Activated CD4-positive, alpha-beta T cell treated with anti-CD3 and anti-CD28 coated beads for 36 hours (primary cell): ENCODE measurements around the gene ADCY7. TPM values are rescaled to one million over a fixed set of nuclear protein-coding genes. Genes with fewer than 3 reads are reported as not detected.

Experiments
- ATAC-seq: fragments of 200-7000 bp; cut with Tn5 transposase; one replicate; pipeline ENCODE4 v1.10.0; 2021; ENCODE audit warnings: mild to moderate bottlenecking, moderate library complexity
- CTCF ChIA-PET: fragments of 350-600 bp; sonication (Branson Sonifier 250); formaldehyde crosslinking; loops from one replicate; lab custom pipeline; 2021; ENCODE audit warnings: antibody characterized with exemption; lab: Charles Lee
- POLR2A ChIA-PET: fragments of 350-600 bp; sonication (Branson Sonifier 250); formaldehyde crosslinking; loops from one replicate; lab custom pipeline; 2021; ENCODE audit warnings: antibody characterized with exemption, inconsistent platforms; lab: Charles Lee
- DNase-seq: peaks from one replicate; pipeline ENCODE4 v3.0.0-alpha.2; 2020
- H3K27ac Mint-ChIP-seq: one replicate; pipeline ENCODE4 v1.8.0; 2021; ENCODE audit warnings: mixed read lengths
- H3K27me3 Mint-ChIP-seq: one replicate; pipeline ENCODE4 v1.8.0; 2021; ENCODE audit warnings: mixed read lengths
- H3K36me3 Mint-ChIP-seq: one replicate; pipeline ENCODE4 v1.8.0; 2021; ENCODE audit warnings: low read depth, mixed read lengths
- H3K4me1 Mint-ChIP-seq: one replicate; pipeline ENCODE4 v1.8.0; 2021; ENCODE audit warnings: mixed read lengths
- H3K4me3 Mint-ChIP-seq: one replicate; pipeline ENCODE4 v1.8.0; 2021; ENCODE audit warnings: mild to moderate bottlenecking, moderate library complexity, mixed read lengths
- H3K9me3 Mint-ChIP-seq: one replicate; pipeline ENCODE4 v1.8.0; 2021; ENCODE audit warnings: low read depth, mixed read lengths
- intact Hi-C, 2 experiments: fragments of 100-400 bp; cut with DNase I in 1 of 2; cut with micrococcal nuclease in 1 of 2; formaldehyde crosslinking; loops; one replicate each; pipeline versions ENCODE4 v1.14.2 to v1.15.1; 2022 to 2024; cut with DNase I, micrococcal nuclease
- total RNA-seq, 2 experiments: library from RNA; stranded (reverse); gene quantifications; one replicate each; pipeline ENCODE4 v1.2.3, GENCODE V29; 2021

The ADCY7 gene
- total RNA-seq, 2 experiments from 2014 or later, result 51.8 to 85.3 TPM

DNA sequence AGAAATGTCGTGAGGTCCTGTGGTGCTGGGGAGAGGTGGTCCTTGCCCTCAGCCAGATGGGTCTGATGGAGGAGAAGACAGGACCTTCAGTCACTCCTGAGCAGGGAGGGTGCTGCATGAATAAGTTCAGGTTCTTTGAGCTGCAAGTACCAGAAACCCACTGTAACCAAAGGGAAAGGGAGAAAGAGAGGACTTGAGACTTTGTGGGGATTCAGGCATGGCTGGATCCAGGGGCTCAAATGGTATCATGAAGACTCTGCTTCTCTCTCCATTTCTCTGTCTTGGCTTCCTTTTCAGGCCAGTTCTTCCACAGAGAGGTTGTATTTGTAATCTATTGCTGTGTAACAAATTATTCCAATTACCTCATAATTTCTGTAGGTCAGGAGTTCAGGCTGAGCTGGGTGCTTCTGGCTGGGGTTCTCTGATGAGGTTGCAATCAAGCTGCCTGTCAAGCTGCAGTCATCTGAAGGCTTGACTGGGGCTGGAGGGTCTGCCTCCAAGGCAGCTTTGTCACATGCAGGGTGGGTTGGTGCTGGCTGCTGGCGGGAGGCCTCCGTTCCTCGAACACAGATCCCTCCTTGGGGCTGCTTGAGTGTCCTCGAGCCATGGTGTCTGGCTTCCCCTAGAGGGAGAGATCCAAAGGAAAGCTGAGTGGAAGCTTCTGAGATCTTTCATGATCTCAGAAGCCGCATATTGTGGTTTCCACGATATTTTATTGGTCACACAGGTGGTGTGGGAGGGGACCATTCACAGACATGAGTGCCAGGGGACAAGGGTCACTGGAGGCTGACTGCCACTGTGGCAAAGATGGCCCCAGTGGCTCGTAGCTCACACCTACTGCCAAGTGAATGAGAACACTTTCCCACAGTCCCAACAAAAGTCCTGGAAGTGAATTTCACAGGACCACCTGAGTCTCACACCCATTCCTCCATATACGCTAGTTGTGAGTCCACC is 5.9 kb upstream of the ADCY7 start:
- intact Hi-C loops, result no loop called here
- H3K36me3 Mint-ChIP-seq, result peaks cover 3% of the 10 kb centered on the region
- DNase-seq (no peak), ATAC-seq (no peak)
- ChIA-PET CTCF (interaction anchor here (0.8 to 1.2 kb wide), 5 partner anchors 12 to 236 kb away, joined by 3 to 6 read pairs (median 5); partner anchors contain the start of gene CNEP1R1), POLR2A (no interaction called here)
- H3K4me3 Mint-ChIP-seq, result no peak overlapping the region
- no peak overlapping the region for H3K27ac Mint-ChIP-seq
- peaks cover 2% of the 10 kb centered on the region for H3K27me3 Mint-ChIP-seq
- H3K4me1 Mint-ChIP-seq, result peaks cover 27% of the 10 kb centered on the region
- H3K9me3 Mint-ChIP-seq, result peaks cover 2% of the 10 kb centered on the region

GRCh38 chr16:50261160-50261706 is 5.1 kb upstream of the ADCY7 start:
- DNase-seq (no peak), ATAC-seq (no peak)
- H3K27me3 Mint-ChIP-seq, result peaks cover 2% of the 10 kb centered on the region
- H3K36me3 Mint-ChIP-seq, result peaks cover 3% of the 10 kb centered on the region
- H3K4me1 Mint-ChIP-seq, result peaks cover 35% of the 10 kb centered on the region
- intact Hi-C loops, result no loop called here
- POLR2A ChIA-PET, result no interaction called here
- CTCF ChIA-PET, result interaction anchor here (0.9 to 1.2 kb wide), 3 partner anchors 12 to 93 kb away, joined by 3 to 5 read pairs (median 5); no protein-coding TSS in a partner anchor
- H3K4me3 Mint-ChIP-seq, result no peak overlapping the region
- H3K27ac Mint-ChIP-seq, result no peak overlapping the region
- peaks cover 2% of the 10 kb centered on the region for H3K9me3 Mint-ChIP-seq

DNA sequence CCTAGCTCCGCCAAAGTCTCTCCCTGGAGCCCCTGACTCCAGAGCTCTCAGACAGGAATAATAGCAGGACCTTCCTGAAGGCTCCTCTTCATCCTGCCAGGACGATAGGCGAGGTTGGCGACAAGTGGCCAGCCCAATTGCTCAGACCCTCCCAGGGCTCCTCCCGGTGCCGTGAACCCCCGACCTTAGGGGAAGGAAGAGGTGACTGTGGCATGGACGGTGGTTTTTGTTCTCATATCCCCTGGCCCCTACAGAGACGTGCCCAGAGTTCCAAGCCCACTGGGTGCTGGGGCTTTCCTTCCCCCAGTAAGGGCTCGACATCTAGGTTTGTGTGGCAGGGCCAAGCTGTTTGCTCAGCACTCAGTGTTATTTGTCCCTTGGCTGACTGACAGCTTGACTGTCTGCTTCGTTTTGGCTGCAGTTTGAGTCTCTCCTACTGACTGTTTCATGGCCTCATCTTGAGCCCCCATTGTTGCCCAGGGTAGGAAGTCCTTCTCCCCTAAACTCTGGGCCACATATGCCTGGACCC is 4.6 kb upstream of the ADCY7 start:
- DNase-seq, result no peak
- ChIA-PET POLR2A (no interaction called here), CTCF (interaction anchor here (0.9 kb wide), 1 partner anchor 50 kb away, joined by 3 read pairs; no protein-coding TSS in a partner anchor)
- H3K9me3 Mint-ChIP-seq, result peaks cover 2% of the 10 kb centered on the region
- no peak overlapping the region for H3K27ac Mint-ChIP-seq
- ATAC-seq, result no peak
- H3K4me1 Mint-ChIP-seq, result peaks cover 35% of the 10 kb centered on the region
- H3K27me3 Mint-ChIP-seq, result peaks cover 2% of the 10 kb centered on the region
- no peak overlapping the region for H3K4me3 Mint-ChIP-seq
- intact Hi-C loops, result no loop called here
- peaks cover 5% of the 10 kb centered on the region for H3K36me3 Mint-ChIP-seq

- ChIA-PET POLR2A (interaction anchor here (1.0 kb wide), 1 partner anchor 10 kb away, joined by 3 read pairs; no protein-coding TSS in a partner anchor), CTCF (interaction anchor here (0.6 to 1.0 kb wide), 2 partner anchors 15 to 48 kb away, joined by 3 read pairs; no protein-coding TSS in a partner anchor)
- peaks cover 2% of the 10 kb centered on the region for H3K9me3 Mint-ChIP-seq
- intact Hi-C loops, result no loop called here
- peaks cover 41% of the 10 kb centered on the region for H3K4me1 Mint-ChIP-seq
- no peak overlapping the region for H3K4me3 Mint-ChIP-seq
- H3K27ac Mint-ChIP-seq, result peak overlapping the region; percentile 59
- H3K36me3 Mint-ChIP-seq, result peaks cover 10% of the 10 kb centered on the region
- no peak for ATAC-seq
- DNase-seq, result no peak
- peaks cover 2% of the 10 kb centered on the region for H3K27me3 Mint-ChIP-seq
Observed at GRCh38 chr16:50263060-50263909, 3.1 kb upstream of the ADCY7 start.

- ChIA-PET CTCF (interaction anchor here (0.7 to 2.9 kb wide), 2 partner anchors 10 to 39 kb away, joined by 3 to 13 read pairs; no protein-coding TSS in a partner anchor), POLR2A (interaction anchor here (1.0 to 1.7 kb wide), 2 partner anchors 10 to 63 kb away, joined by 3 to 11 read pairs; no protein-coding TSS in a partner anchor)
- H3K27ac Mint-ChIP-seq, result peak overlapping the region; percentile 77
- H3K4me1 Mint-ChIP-seq, result peaks cover 50% of the 10 kb centered on the region
- H3K4me3 Mint-ChIP-seq, result no peak overlapping the region
- intact Hi-C loops, result loop anchor here (1.0 to 2.0 kb wide), 6 partner anchors 13 to 197 kb away; partner anchors contain the start of gene TENT4B (in 1 of the 2)
- ATAC-seq, result peak; percentile 44
- H3K9me3 Mint-ChIP-seq, result peaks cover 2% of the 10 kb centered on the region
- DNase-seq, result peak; percentile 63
- peaks cover 15% of the 10 kb centered on the region for H3K36me3 Mint-ChIP-seq
- H3K27me3 Mint-ChIP-seq, result peaks cover 2% of the 10 kb centered on the region
Observed at GRCh38 chr16:50263940-50264929, 2.1 kb upstream of the ADCY7 start.

DNA sequence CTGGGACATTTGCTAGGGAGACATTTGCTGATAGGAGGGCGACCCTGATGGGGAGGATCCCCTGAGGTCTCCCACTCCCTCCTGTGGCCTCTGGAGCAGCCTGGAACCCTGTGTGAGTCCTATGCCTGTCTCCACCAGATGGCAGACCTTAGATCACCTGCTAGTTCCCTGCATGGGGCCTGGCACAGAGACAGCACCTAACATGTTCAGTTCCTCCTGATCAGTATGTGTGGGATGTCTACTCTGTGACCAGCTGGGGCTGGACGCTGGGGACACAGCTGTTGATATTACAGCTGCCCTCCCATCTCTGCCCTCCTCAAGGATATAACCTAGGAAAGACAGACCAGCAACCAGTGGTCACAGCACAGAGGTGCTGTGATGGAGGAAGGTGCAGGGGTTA is 1.1 kb upstream of the ADCY7 start:
- DNase-seq (peak; percentile 57), ATAC-seq (peak; percentile 27)
- peak overlapping the region; percentile 37 for H3K4me3 Mint-ChIP-seq
- peaks cover 57% of the 10 kb centered on the region for H3K4me1 Mint-ChIP-seq
- POLR2A ChIA-PET, result interaction anchor here (1.7 kb wide), 1 partner anchor 9 kb away, joined by 11 read pairs; no protein-coding TSS in a partner anchor
- peak overlapping the region; percentile 98 for H3K27ac Mint-ChIP-seq
- intact Hi-C loops, result loop anchor here (2.0 to 5.0 kb wide), 5 partner anchors 74 to 207 kb away; partner anchors contain the start of genes BRD7 (in 1 of the 2) and TENT4B (in 1 of the 2)
- H3K36me3 Mint-ChIP-seq, result peaks cover 19% of the 10 kb centered on the region
- peaks cover 2% of the 10 kb centered on the region for H3K27me3 Mint-ChIP-seq
- CTCF ChIA-PET, result interaction anchor here (0.7 to 2.9 kb wide), 6 partner anchors 9 to 79 kb away, joined by 3 to 13 read pairs (median 3); no protein-coding TSS in a partner anchor
- peaks cover 2% of the 10 kb centered on the region for H3K9me3 Mint-ChIP-seq

DNA sequence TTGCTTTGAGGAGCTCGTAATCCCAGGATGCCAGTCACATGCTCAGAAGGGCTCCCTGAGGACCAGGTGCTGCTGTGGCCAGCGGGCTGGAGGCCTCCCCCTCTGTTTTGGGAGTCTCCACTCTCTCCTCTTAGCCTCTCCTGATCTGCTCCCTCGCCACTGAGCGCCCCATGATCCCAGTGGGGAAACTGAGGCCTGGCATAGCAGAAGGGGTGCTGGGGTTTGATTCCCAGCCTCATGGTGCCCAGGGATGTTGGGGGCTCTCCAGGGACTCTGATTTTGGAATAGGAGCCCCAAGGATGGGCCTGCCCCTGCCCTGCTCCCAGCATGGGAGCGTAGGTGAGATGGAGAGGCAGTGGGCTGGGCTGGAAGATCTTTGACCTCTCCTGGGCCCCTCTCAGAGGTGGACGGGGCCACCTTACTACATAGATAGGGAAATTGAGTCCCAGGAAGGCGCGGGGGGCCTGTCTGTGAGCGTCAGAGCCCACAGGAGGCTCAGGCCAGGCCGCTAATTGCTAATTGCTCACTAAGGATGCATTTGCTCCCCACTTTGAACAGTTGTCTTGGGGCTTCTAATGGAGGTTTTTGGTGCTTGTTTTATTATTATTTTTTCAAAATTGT is 525 bp upstream of the ADCY7 start:
- Mint-ChIP-seq H3K9me3 (peaks cover 2% of the 10 kb centered on the region), H3K4me1 (peaks cover 63% of the 10 kb centered on the region), H3K36me3 (peaks cover 19% of the 10 kb centered on the region), H3K27me3 (peaks cover 2% of the 10 kb centered on the region), H3K27ac (peak overlapping the region; percentile 98), H3K4me3 (peak overlapping the region; percentile 87)
- CTCF ChIA-PET, result interaction anchor here (0.6 to 2.9 kb wide), 7 partner anchors 9 to 541 kb away, joined by 3 to 13 read pairs (median 3); no protein-coding TSS in a partner anchor
- DNase-seq (no peak), ATAC-seq (peak; percentile 1)
- POLR2A ChIA-PET, result no interaction called here
- intact Hi-C loops, result loop anchor here (2.0 to 5.0 kb wide), 5 partner anchors 73 to 206 kb away; partner anchors contain the start of genes BRD7 (in 1 of the 2) and TENT4B (in 1 of the 2)

DNA sequence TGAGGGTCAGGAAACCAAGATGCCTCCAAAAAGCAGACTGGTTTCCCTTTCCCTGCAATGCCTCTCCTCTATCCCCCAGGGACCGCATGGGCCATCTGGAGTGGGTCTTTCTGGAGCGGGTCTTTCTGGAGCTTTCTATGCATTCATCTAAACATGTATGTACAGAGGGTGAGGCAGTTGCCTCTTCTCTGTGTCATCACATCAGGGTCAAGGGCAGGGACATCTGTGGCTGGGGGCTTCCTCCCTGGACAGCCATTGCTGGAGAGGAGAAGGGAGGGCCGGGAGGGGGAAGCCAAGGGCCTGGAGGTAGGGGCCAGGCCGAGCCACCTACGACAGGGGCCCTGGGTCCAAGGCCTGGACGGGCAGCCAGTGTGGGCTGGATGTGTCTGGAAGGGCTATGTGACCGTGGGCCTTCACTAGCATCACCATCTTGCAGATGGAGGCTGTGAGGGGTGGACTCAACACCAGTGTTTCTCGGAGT is 840 bp downstream of the ADCY7 start:
- DNase-seq (peak; percentile 32), ATAC-seq (no peak)
- H3K4me1 Mint-ChIP-seq, result peaks cover 76% of the 10 kb centered on the region
- H3K4me3 Mint-ChIP-seq, result peak overlapping the region; percentile 87
- peak overlapping the region; percentile 98 for H3K27ac Mint-ChIP-seq
- H3K36me3 Mint-ChIP-seq, result peaks cover 19% of the 10 kb centered on the region
- intact Hi-C loops, result loop anchor here in 1 of 2 experiments (1.0 to 5.0 kb wide), 3 partner anchors 9 to 205 kb away; partner anchors contain the start of gene BRD7
- peaks cover 2% of the 10 kb centered on the region for H3K9me3 Mint-ChIP-seq
- CTCF ChIA-PET, result interaction anchor here (1.2 kb wide), 2 partner anchors 53 to 539 kb away, joined by 3 read pairs; no protein-coding TSS in a partner anchor
- POLR2A ChIA-PET, result no interaction called here
- H3K27me3 Mint-ChIP-seq, result no peaks in the 10 kb centered on the region

GRCh38 chr16:50267651-50268050 is 1.3 kb downstream of the ADCY7 start:
- POLR2A ChIA-PET, result no interaction called here
- Mint-ChIP-seq H3K36me3 (peaks cover 19% of the 10 kb centered on the region), H3K4me3 (peak overlapping the region; percentile 87), H3K4me1 (peaks cover 81% of the 10 kb centered on the region), H3K9me3 (peaks cover 2% of the 10 kb centered on the region), H3K27me3 (no peaks in the 10 kb centered on the region), H3K27ac (peak overlapping the region; percentile 98)
- no peak for ATAC-seq
- intact Hi-C loops, result loop anchor here in 1 of 2 experiments (1.0 to 5.0 kb wide), 3 partner anchors 9 to 205 kb away; partner anchors contain the start of gene BRD7
- CTCF ChIA-PET, result interaction anchor here (1.0 to 1.3 kb wide), 4 partner anchors 47 to 539 kb away, joined by 3 to 4 read pairs (median 3); no protein-coding TSS in a partner anchor
- DNase-seq, result peak; percentile 47
